HCT116 (cell line): ENCODE measurements around the gene FAM193A. TPM values are rescaled to one million over a fixed set of nuclear protein-coding genes. Genes with fewer than 3 reads are reported as not detected.

ENCODE experiments used
- ATAC-seq: fragments of 200-7000 bp; cut with Tn5 transposase; 2 replicates; pipeline ENCODE4 v1.9.1; 2020; ENCODE audit warnings: mild to moderate bottlenecking, moderate library complexity
- BruUV-seq: library from RNA; stranded (reverse); fragments of 400-500 nt; replicated peaks from 2 replicates; lab custom pipeline; 2021; lab: Mats Ljungman, UMichigan
- CTCF ChIA-PET: fragments of 300-600 bp; sonication (Branson Sonifier 250); formaldehyde crosslinking; loops from one replicate; lab custom pipeline; 2021; ENCODE audit warnings: antibody characterized with exemption; lab: Charles Lee
- POLR2A ChIA-PET: fragments of 300-600, 350-600 bp; sonication (Branson Sonifier 250); formaldehyde crosslinking; loops from one replicate; lab custom pipeline; 2021; ENCODE audit warnings: antibody characterized with exemption; lab: Charles Lee
- RAD21 ChIA-PET, 2 experiments: fragments of 300-600 bp; sonication (Branson Sonifier 250); formaldehyde crosslinking; loops; one replicate each; lab custom pipeline; 2023; ENCODE audit warnings: low total read pairs in 2 of 2; ENCODE audit not compliant: uncharacterized antibody in 2 of 2, unreplicated experiment in 2 of 2, low non-redundant PET in 1 of 2; lab: Charles Lee
- DNase-seq: peaks from one replicate; pipeline ENCODE4 v3.0.0-alpha.2; 2010; ENCODE audit warnings: low read depth, low spot score
- H2AFZ ChIP-seq: fragments of 200-600 bp; shearing (Covaris generic), sonication (generic); 2 replicates; pipeline ENCODE4 v1.6.1; 2017; ENCODE audit warnings: low read depth, mixed run types, mixed read lengths, antibody characterized with exemption, low read length; ENCODE audit not compliant: poor library complexity, severe bottlenecking
- H3K27ac ChIP-seq: 2 replicates; pipeline ENCODE4 v1.5.1; 2012; ENCODE audit warnings: low read depth, low read length
- H3K27me3 ChIP-seq: fragments of 200-600 bp; sonication (generic); 2 replicates; pipeline ENCODE4 v1.6.1; 2016; ENCODE audit warnings: mixed run types, low read length, mixed read lengths; ENCODE audit not compliant: insufficient read depth
- H3K36me3 ChIP-seq, 2 experiments: fragments of 200-500 bp in 1 of 2; fragments of 200-600 bp in 1 of 2; sonication (Bioruptor generic) in 1 of 2; sonication (generic) in 1 of 2; 2 replicates each; pipeline versions ENCODE4 v1.5.1 to v1.6.1; 2014 to 2016; ENCODE audit warnings: low read length in 2 of 2, inconsistent platforms in 1 of 2, mixed read lengths in 1 of 2, mixed run types in 1 of 2; ENCODE audit not compliant: insufficient read depth in 2 of 2, control insufficient read depth in 1 of 2
- H3K4me1 ChIP-seq, 2 experiments: fragments of 200-600 bp in 1 of 2; sonication (generic) in 1 of 2; 2 replicates each; pipeline versions ENCODE4 v1.5.1 to v1.6.1; 2012 to 2017; ENCODE audit warnings: low read length in 2 of 2, inconsistent platforms in 1 of 2, mild to moderate bottlenecking in 1 of 2, mixed read lengths in 1 of 2, mixed run types in 1 of 2, moderate library complexity in 1 of 2; ENCODE audit not compliant: insufficient read depth in 2 of 2, control insufficient read depth in 1 of 2
- H3K4me2 ChIP-seq: fragments of 200-600 bp; sonication (generic); 2 replicates; pipeline ENCODE4 v1.6.1; 2017; ENCODE audit warnings: mixed run types, low read length, mixed read lengths
- H3K4me3 ChIP-seq, 2 experiments: fragments of 200-600 bp in 1 of 2; sonication (generic) in 1 of 2; replicated peaks in 1 of 2; 2 replicates each; pipeline ENCODE4 v1.5.1; 2011 to 2016; ENCODE audit warnings: low read length in 2 of 2, control low read depth in 1 of 2, low read depth in 1 of 2, mild to moderate bottlenecking in 1 of 2, mixed read lengths in 1 of 2, mixed run types in 1 of 2
- H3K79me2 ChIP-seq: fragments of 200-600 bp; sonication (generic); 2 replicates; pipeline ENCODE4 v1.6.1; 2017; ENCODE audit warnings: mild to moderate bottlenecking, mixed run types, low read length, moderate library complexity, mixed read lengths; ENCODE audit not compliant: insufficient read depth
- H3K9ac ChIP-seq: fragments of 200-600 bp; sonication (generic); 2 replicates; pipeline ENCODE4 v1.6.1; 2016; ENCODE audit warnings: low read length, mixed read lengths
- H3K9me2 ChIP-seq: fragments of 200-600 bp; sonication (generic), shearing (Covaris generic); 2 replicates; pipeline ENCODE4 v1.6.1; 2017; ENCODE audit warnings: mixed run types, mild to moderate bottlenecking, moderate library complexity; ENCODE audit not compliant: insufficient read depth
- H3K9me3 ChIP-seq, 2 experiments: fragments of 200-500 bp in 1 of 2; fragments of 200-600 bp in 1 of 2; sonication (Bioruptor generic) in 1 of 2; sonication (generic) in 1 of 2; 2 replicates each; pipeline ENCODE4 v1.6.1; 2014 to 2017; ENCODE audit warnings: low read length in 2 of 2, mixed read lengths in 2 of 2, inconsistent platforms in 1 of 2, low read depth in 1 of 2, mild to moderate bottlenecking in 1 of 2, mixed run types in 1 of 2, moderate library complexity in 1 of 2; ENCODE audit not compliant: control insufficient read depth in 1 of 2, insufficient read depth in 1 of 2
- H4K20me1 ChIP-seq: fragments of 200-600 bp; sonication (generic), shearing (Covaris generic); 2 replicates; pipeline ENCODE4 v1.6.1; 2017; ENCODE audit warnings: mixed run types, mild to moderate bottlenecking, moderate library complexity; ENCODE audit not compliant: insufficient read depth
- CEBPB ChIP-seq: IDR thresholded peaks from 2 replicates; pipeline ENCODE4 v1.6.1; 2012; ENCODE audit warnings: low read depth
- EGR1 ChIP-seq: IDR thresholded peaks from 2 replicates; pipeline ENCODE4 v1.6.1; 2012; ENCODE audit warnings: low read depth
- ELF1 ChIP-seq: IDR thresholded peaks from 2 replicates; pipeline ENCODE4 v1.6.1; 2012; ENCODE audit warnings: low read depth, borderline replicate concordance
- EZH2phosphoT487 ChIP-seq: fragments of 200-600 bp; IDR thresholded peaks from 2 replicates; pipeline ENCODE4 v1.6.1; 2018; ENCODE audit warnings: antibody characterized with exemption, borderline replicate concordance
- FOSL1 ChIP-seq: IDR thresholded peaks from 2 replicates; pipeline ENCODE4 v1.6.1; 2012; ENCODE audit warnings: low read depth
- POLR2A ChIP-seq: IDR thresholded peaks from 2 replicates; pipeline ENCODE4 v1.7.0; 2011; ENCODE audit warnings: borderline replicate concordance; ENCODE audit not compliant: insufficient read depth, insufficient read length; ENCODE audit errors: extremely low read depth
- POLR2AphosphoS5 ChIP-seq: IDR thresholded peaks from 2 replicates; pipeline ENCODE4 v1.6.1; 2011; ENCODE audit warnings: mild to moderate bottlenecking, low read depth, low read length, moderate library complexity
- RAD21 ChIP-seq: IDR thresholded peaks from 2 replicates; pipeline ENCODE4 v1.6.1; 2012; ENCODE audit warnings: low read depth, mild to moderate bottlenecking
- SIN3A ChIP-seq: IDR thresholded peaks from 2 replicates; pipeline ENCODE4 v1.6.1; 2012; ENCODE audit warnings: low read depth
- SP1 ChIP-seq: IDR thresholded peaks from 2 replicates; pipeline ENCODE4 v1.6.1; 2012; ENCODE audit warnings: low read depth
- YY1 ChIP-seq: IDR thresholded peaks from 2 replicates; pipeline ENCODE4 v1.6.1; 2011; ENCODE audit warnings: low read length, low read depth, moderate library complexity, mild to moderate bottlenecking; ENCODE audit not compliant: insufficient replicate concordance; ENCODE audit errors: extremely low read depth
- ZFX ChIP-seq: fragments of 450-650 bp; IDR thresholded peaks from 2 replicates; pipeline ENCODE4 v1.6.1; 2017
- ZNF274 ChIP-seq: fragments of 200-500 bp; sonication (Bioruptor generic); IDR thresholded peaks from 2 replicates; pipeline ENCODE4 v1.6.1; 2014; ENCODE audit warnings: mild to moderate bottlenecking, low read depth, low read length, inconsistent platforms
- intact Hi-C: fragments of 100-400 bp; cut with micrococcal nuclease; formaldehyde crosslinking; loops from 2 replicates; pipeline ENCODE4 v1.10.0; 2022
- total RNA-seq: library from RNA; stranded (reverse); gene quantifications from one replicate; pipeline ENCODE4 v1.2.1, GENCODE V29; 2021; ENCODE audit not compliant: unreplicated experiment
- TF ChIP-seq, protein P1 (sequence below): IDR thresholded peaks from 2 replicates; pipeline ENCODE4 v1.6.1; 2012
- TF ChIP-seq, protein P2 (sequence below), 3 experiments: fragments of 200-600 bp in 1 of 3; sonication (generic) in 1 of 3; IDR thresholded peaks in 2 of 3; conservative IDR thresholded peaks in 1 of 3; 2 replicates each; pipeline ENCODE4 v1.5.1; 2012 to 2017; ENCODE audit warnings: low read depth in 2 of 3, low read length in 2 of 3, antibody characterized with exemption in 1 of 3, borderline replicate concordance in 1 of 3, control low read depth in 1 of 3, mild to moderate bottlenecking in 1 of 3, mixed read lengths in 1 of 3, mixed run types in 1 of 3, moderate library complexity in 1 of 3; ENCODE audit not compliant: insufficient read depth in 1 of 3
- TF ChIP-seq, protein P3 (sequence below): IDR thresholded peaks from 2 replicates; pipeline ENCODE4 v1.6.1; 2012; ENCODE audit warnings: low read depth
- TF ChIP-seq, protein P4 (sequence below): IDR thresholded peaks from 2 replicates; pipeline ENCODE4 v1.6.1; 2011; ENCODE audit warnings: mild to moderate bottlenecking, low read length, moderate library complexity; ENCODE audit not compliant: insufficient replicate concordance; ENCODE audit errors: extremely low read depth

Gene FAM193A
- total RNA-seq, 1 experiment from 2014 or later = 15.7 TPM

DNA sequence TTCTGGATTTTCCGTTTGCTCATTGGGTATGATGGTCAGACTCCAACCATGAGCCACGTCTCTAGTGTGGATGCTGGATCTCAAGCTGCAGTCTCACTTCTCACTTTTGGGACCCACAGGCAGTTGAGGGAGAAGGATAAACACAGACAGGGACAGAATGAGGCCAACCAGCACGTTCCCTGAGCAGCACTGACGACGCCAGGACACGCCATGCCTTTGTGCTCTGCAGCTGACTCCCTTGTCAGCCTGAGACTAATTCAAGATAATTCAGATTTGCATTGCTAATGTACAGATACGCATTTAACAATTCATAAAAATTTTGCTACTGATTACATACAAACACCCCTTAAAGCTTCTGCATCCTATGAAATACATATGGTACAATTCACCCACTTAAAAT lies 106.5 kb downstream of the FAM193A start:
- H3K4me1 ChIP-seq = no peaks in the 10 kb centered on the region
- no peaks in the 10 kb centered on the region for H4K20me1 ChIP-seq
- no peak overlapping the region for H3K9ac ChIP-seq
- H3K27ac ChIP-seq = no peak overlapping the region
- H2AFZ ChIP-seq = no peak overlapping the region
- H3K9me2 ChIP-seq = no peaks in the 10 kb centered on the region
- ATAC-seq = no peak
- no peak overlapping the region for H3K4me2 ChIP-seq
- ChIA-PET POLR2A (no interaction called here), RAD21 (no interaction called here), CTCF (no interaction called here)
- TF ChIP-seq RAD21 = no peak
- TF ChIP-seq EZH2phosphoT487 = no peak
- TF ChIP-seq, protein P1, sequence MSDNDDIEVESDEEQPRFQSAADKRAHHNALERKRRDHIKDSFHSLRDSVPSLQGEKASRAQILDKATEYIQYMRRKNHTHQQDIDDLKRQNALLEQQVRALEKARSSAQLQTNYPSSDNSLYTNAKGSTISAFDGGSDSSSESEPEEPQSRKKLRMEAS = no peak
- TF ChIP-seq, protein P2, sequence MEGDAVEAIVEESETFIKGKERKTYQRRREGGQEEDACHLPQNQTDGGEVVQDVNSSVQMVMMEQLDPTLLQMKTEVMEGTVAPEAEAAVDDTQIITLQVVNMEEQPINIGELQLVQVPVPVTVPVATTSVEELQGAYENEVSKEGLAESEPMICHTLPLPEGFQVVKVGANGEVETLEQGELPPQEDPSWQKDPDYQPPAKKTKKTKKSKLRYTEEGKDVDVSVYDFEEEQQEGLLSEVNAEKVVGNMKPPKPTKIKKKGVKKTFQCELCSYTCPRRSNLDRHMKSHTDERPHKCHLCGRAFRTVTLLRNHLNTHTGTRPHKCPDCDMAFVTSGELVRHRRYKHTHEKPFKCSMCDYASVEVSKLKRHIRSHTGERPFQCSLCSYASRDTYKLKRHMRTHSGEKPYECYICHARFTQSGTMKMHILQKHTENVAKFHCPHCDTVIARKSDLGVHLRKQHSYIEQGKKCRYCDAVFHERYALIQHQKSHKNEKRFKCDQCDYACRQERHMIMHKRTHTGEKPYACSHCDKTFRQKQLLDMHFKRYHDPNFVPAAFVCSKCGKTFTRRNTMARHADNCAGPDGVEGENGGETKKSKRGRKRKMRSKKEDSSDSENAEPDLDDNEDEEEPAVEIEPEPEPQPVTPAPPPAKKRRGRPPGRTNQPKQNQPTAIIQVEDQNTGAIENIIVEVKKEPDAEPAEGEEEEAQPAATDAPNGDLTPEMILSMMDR (IDR thresholded peaks at IDR 0.05 in 2 of 3, conservative IDR thresholded peaks at IDR 0.05 in 1 of 3; ENCODE audit: borderline replicate concordance in 1 of 3, insufficient read depth in 1 of 3, low read depth in 2 of 3, low read length in 2 of 3) = no peak
- TF ChIP-seq SP1 = no peak
- TF ChIP-seq EGR1 = no peak
- TF ChIP-seq POLR2AphosphoS5 = no peak
- TF ChIP-seq POLR2A = no peak
- no peak for TF ChIP-seq ELF1
- no peak for TF ChIP-seq SIN3A
- no peak for TF ChIP-seq CEBPB
- no peak for TF ChIP-seq YY1
- TF ChIP-seq, protein P3, sequence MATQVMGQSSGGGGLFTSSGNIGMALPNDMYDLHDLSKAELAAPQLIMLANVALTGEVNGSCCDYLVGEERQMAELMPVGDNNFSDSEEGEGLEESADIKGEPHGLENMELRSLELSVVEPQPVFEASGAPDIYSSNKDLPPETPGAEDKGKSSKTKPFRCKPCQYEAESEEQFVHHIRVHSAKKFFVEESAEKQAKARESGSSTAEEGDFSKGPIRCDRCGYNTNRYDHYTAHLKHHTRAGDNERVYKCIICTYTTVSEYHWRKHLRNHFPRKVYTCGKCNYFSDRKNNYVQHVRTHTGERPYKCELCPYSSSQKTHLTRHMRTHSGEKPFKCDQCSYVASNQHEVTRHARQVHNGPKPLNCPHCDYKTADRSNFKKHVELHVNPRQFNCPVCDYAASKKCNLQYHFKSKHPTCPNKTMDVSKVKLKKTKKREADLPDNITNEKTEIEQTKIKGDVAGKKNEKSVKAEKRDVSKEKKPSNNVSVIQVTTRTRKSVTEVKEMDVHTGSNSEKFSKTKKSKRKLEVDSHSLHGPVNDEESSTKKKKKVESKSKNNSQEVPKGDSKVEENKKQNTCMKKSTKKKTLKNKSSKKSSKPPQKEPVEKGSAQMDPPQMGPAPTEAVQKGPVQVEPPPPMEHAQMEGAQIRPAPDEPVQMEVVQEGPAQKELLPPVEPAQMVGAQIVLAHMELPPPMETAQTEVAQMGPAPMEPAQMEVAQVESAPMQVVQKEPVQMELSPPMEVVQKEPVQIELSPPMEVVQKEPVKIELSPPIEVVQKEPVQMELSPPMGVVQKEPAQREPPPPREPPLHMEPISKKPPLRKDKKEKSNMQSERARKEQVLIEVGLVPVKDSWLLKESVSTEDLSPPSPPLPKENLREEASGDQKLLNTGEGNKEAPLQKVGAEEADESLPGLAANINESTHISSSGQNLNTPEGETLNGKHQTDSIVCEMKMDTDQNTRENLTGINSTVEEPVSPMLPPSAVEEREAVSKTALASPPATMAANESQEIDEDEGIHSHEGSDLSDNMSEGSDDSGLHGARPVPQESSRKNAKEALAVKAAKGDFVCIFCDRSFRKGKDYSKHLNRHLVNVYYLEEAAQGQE = no peak
- TF ChIP-seq ZNF274 = no peak
- no peak for TF ChIP-seq ZFX
- TF ChIP-seq FOSL1 = no peak
- TF ChIP-seq, protein P4, sequence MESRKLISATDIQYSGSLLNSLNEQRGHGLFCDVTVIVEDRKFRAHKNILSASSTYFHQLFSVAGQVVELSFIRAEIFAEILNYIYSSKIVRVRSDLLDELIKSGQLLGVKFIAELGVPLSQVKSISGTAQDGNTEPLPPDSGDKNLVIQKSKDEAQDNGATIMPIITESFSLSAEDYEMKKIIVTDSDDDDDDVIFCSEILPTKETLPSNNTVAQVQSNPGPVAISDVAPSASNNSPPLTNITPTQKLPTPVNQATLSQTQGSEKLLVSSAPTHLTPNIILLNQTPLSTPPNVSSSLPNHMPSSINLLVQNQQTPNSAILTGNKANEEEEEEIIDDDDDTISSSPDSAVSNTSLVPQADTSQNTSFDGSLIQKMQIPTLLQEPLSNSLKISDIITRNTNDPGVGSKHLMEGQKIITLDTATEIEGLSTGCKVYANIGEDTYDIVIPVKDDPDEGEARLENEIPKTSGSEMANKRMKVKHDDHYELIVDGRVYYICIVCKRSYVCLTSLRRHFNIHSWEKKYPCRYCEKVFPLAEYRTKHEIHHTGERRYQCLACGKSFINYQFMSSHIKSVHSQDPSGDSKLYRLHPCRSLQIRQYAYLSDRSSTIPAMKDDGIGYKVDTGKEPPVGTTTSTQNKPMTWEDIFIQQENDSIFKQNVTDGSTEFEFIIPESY = no peak
- peaks cover 16 to 18% of the 10 kb centered on the region in 2 experiments; a peak in 3 of 4 replicates for H3K36me3 ChIP-seq
- no peaks in the 10 kb centered on the region for H3K27me3 ChIP-seq
- H3K9me3 ChIP-seq = no peaks in the 10 kb centered on the region
- H3K4me3 ChIP-seq = no peak overlapping the region
- no peak for DNase-seq
- intact Hi-C loops = no loop called here
- BruUV-seq = no TSS peak
- peaks cover 4% of the 10 kb centered on the region; the same call in 1 of the 2 replicates for H3K79me2 ChIP-seq
